H1 (cell line): ENCODE data around the gene ANP32A. TPM values are rescaled to one million over a fixed set of nuclear protein-coding genes. Genes with fewer than 3 reads are reported as not detected.

ENCODE experiments used
- CTCF ChIA-PET: fragments of 300-600 bp; sonication (Branson Sonifier 250); formaldehyde crosslinking; loops from one replicate; lab custom pipeline; 2021; ENCODE audit not compliant: partially characterized antibody; lab: Charles Lee
- POLR2A ChIA-PET: fragments of 300-600 bp; sonication (Branson Sonifier 250); formaldehyde crosslinking; loops from one replicate; lab custom pipeline; 2021; ENCODE audit warnings: inconsistent platforms; ENCODE audit not compliant: partially characterized antibody; lab: Charles Lee
- DNase-seq, 2 experiments: peaks; one replicate each; pipeline versions ENCODE4 v3.0.0 to v3.0.0-alpha.2; 2010 to 2022; ENCODE audit warnings: low spot score in 2 of 2, low read depth in 1 of 2, mixed read lengths in 1 of 2
- FAIRE-seq: peaks from 2 replicates; lab custom pipeline; 2011; peaks lifted over from hg19 to GRCh38; lab: Jason Lieb, UNC
- H2AFZ ChIP-seq: 2 replicates; pipeline ENCODE4 v1.8.1; 2012; ENCODE audit warnings: low read length, inconsistent platforms
- H2AK5ac ChIP-seq: 2 replicates; pipeline ENCODE4 v1.6.1; 2013; ENCODE audit warnings: low read depth, low read length
- H2BK120ac ChIP-seq: replicated peaks from 2 replicates; pipeline ENCODE3; 2013; ENCODE audit warnings: low read depth, low read length, inconsistent platforms
- H2BK12ac ChIP-seq: 2 replicates; pipeline ENCODE4 v1.6.1; 2013; ENCODE audit warnings: low read depth, low read length
- H2BK15ac ChIP-seq: 2 replicates; pipeline ENCODE4 v1.6.1; 2013; ENCODE audit warnings: low read length
- H2BK20ac ChIP-seq: 2 replicates; pipeline ENCODE4 v1.6.1; 2013; ENCODE audit warnings: low read length
- H2BK5ac ChIP-seq: 2 replicates; pipeline ENCODE4 v1.6.1; 2013; ENCODE audit warnings: low read depth, low read length
- H3K14ac ChIP-seq: 2 replicates; pipeline ENCODE4 v1.6.1; 2013; ENCODE audit warnings: inconsistent platforms; ENCODE audit not compliant: insufficient read length
- H3K18ac ChIP-seq: 2 replicates; pipeline ENCODE4 v1.6.1; 2013; ENCODE audit warnings: low read length; ENCODE audit errors: extremely low read depth
- H3K23ac ChIP-seq: 2 replicates; pipeline ENCODE4 v1.6.1; 2013; ENCODE audit warnings: inconsistent platforms; ENCODE audit not compliant: insufficient read length
- H3K23me2 ChIP-seq: 2 replicates; pipeline ENCODE4 v1.6.1; 2013; ENCODE audit warnings: low read depth, low read length
- H3K27ac ChIP-seq: 2 replicates; pipeline ENCODE4 v1.6.1; 2011; ENCODE audit warnings: low read depth, low read length, inconsistent platforms
- H3K27me3 ChIP-seq, 4 experiments: replicated peaks in 1 of 4; 1 replicate in 1 of 4; 2 replicates in 3 of 4; pipeline versions ENCODE4 v1.6.1 to v1.8.1; 2011 to 2013; ENCODE audit warnings: low read length in 3 of 4, mild to moderate bottlenecking in 3 of 4, inconsistent platforms in 2 of 4, mixed read lengths in 2 of 4, moderate library complexity in 1 of 4; ENCODE audit not compliant: control insufficient read depth in 3 of 4, insufficient read depth in 3 of 4; ENCODE audit errors: extremely low read depth in 1 of 4
- H3K36me3 ChIP-seq, 4 experiments: 2 replicates each; pipeline versions ENCODE4 v1.6.1 to v1.8.1; 2011 to 2013; ENCODE audit warnings: mild to moderate bottlenecking in 4 of 4, low read length in 3 of 4, moderate library complexity in 2 of 4, control low read depth in 1 of 4, inconsistent platforms in 1 of 4; ENCODE audit not compliant: insufficient read depth in 4 of 4, control insufficient read depth in 2 of 4
- H3K4ac ChIP-seq: replicated peaks from 2 replicates; pipeline ENCODE3; 2013; ENCODE audit warnings: low read length, low read depth, mixed read lengths, inconsistent platforms; ENCODE audit not compliant: insufficient read length
- H3K4me1 ChIP-seq, 4 experiments: replicated peaks in 1 of 4; 1 replicate in 1 of 4; 2 replicates in 3 of 4; pipeline versions ENCODE4 v1.6.1 to v1.8.1; 2011 to 2013; ENCODE audit warnings: low read length in 3 of 4, inconsistent platforms in 2 of 4, mixed read lengths in 1 of 4; ENCODE audit not compliant: insufficient read depth in 4 of 4, control insufficient read depth in 3 of 4
- H3K4me2 ChIP-seq, 2 experiments: 2 replicates each; pipeline versions ENCODE4 v1.6.1 to v1.8.1; 2011 to 2013; ENCODE audit warnings: low read depth in 2 of 2, low read length in 2 of 2, control low read depth in 1 of 2, inconsistent platforms in 1 of 2, mild to moderate bottlenecking in 1 of 2; ENCODE audit not compliant: insufficient read depth in 1 of 2
- H3K4me3 ChIP-seq, 4 experiments: fragments of 200-600, 300-600 bp in 1 of 4; sonication (generic), shearing (Covaris generic), sonication (Bioruptor Twin) in 1 of 4; 2 replicates each; pipeline versions ENCODE4 v1.5.1 to v1.8.1; 2011 to 2016; ENCODE audit warnings: low read length in 4 of 4, low read depth in 3 of 4, control low read depth in 2 of 4, inconsistent platforms in 2 of 4, mild to moderate bottlenecking in 2 of 4, mixed read lengths in 1 of 4, moderate library complexity in 1 of 4; ENCODE audit not compliant: insufficient read depth in 2 of 4; ENCODE audit errors: extremely low read depth in 1 of 4
- H3K56ac ChIP-seq: replicated peaks from 2 replicates; pipeline ENCODE3; 2013; ENCODE audit warnings: low read depth, mild to moderate bottlenecking, mixed read lengths, low read length, inconsistent platforms; ENCODE audit not compliant: insufficient read length
- H3K79me1 ChIP-seq: 2 replicates; pipeline ENCODE4 v1.6.1; 2013; ENCODE audit warnings: low read depth, low read length, control low read depth
- H3K79me2 ChIP-seq, 2 experiments: 2 replicates each; pipeline versions ENCODE4 v1.6.1 to v1.8.1; 2012 to 2013; ENCODE audit warnings: low read length in 2 of 2, mild to moderate bottlenecking in 2 of 2, inconsistent platforms in 1 of 2; ENCODE audit not compliant: insufficient read depth in 2 of 2, control insufficient read depth in 1 of 2
- H3K9ac ChIP-seq, 4 experiments: replicated peaks in 1 of 4; 1 replicate in 1 of 4; 2 replicates in 3 of 4; pipeline versions ENCODE4 v1.6.1 to v1.8.1; 2011 to 2013; ENCODE audit warnings: low read depth in 3 of 4, low read length in 3 of 4, control low read depth in 2 of 4, mild to moderate bottlenecking in 2 of 4, moderate library complexity in 2 of 4, inconsistent platforms in 1 of 4; ENCODE audit errors: extremely low read depth in 1 of 4
- H3K9me3 ChIP-seq, 2 experiments: 2 replicates each; pipeline versions ENCODE4 v1.6.1 to v1.8.1; 2012 to 2013; ENCODE audit warnings: mild to moderate bottlenecking in 2 of 2, moderate library complexity in 2 of 2, control low read depth in 1 of 2, inconsistent platforms in 1 of 2, low read depth in 1 of 2, low read length in 1 of 2, mixed read lengths in 1 of 2; ENCODE audit not compliant: insufficient read depth in 2 of 2
- H4K20me1 ChIP-seq, 2 experiments: replicated peaks in 1 of 2; 2 replicates each; pipeline versions ENCODE3 to v1.8.1; 2011 to 2013; ENCODE audit warnings: inconsistent platforms in 2 of 2, low read length in 2 of 2, mild to moderate bottlenecking in 1 of 2; ENCODE audit not compliant: insufficient read depth in 2 of 2, control insufficient read depth in 1 of 2
- H4K5ac ChIP-seq: 2 replicates; pipeline ENCODE4 v1.6.1; 2013; ENCODE audit warnings: low read length, low read depth, mixed read lengths, inconsistent platforms; ENCODE audit not compliant: insufficient read length
- H4K8ac ChIP-seq: 2 replicates; pipeline ENCODE4 v1.8.0; 2013; ENCODE audit warnings: mild to moderate bottlenecking, moderate library complexity, low read length, inconsistent platforms; ENCODE audit not compliant: insufficient read depth; ENCODE audit errors: extremely low read depth
- H4K91ac ChIP-seq: replicated peaks from 2 replicates; pipeline ENCODE3; 2013; ENCODE audit warnings: low read length, mixed read lengths, inconsistent platforms; ENCODE audit not compliant: insufficient read length
- PHF8 ChIP-seq: fragments of 200-600 bp; sonication (generic); conservative IDR thresholded peaks from 2 replicates; pipeline ENCODE4 v1.7.1; 2012; ENCODE audit warnings: low read depth, mild to moderate bottlenecking, inconsistent platforms, low read length, moderate library complexity
- RBBP5 ChIP-seq: IDR thresholded peaks from 2 replicates; pipeline ENCODE4 v1.7.1; 2012; ENCODE audit warnings: low read depth, mild to moderate bottlenecking, inconsistent platforms, low read length, moderate library complexity, borderline replicate concordance
- TAF7 ChIP-seq: optimal IDR thresholded peaks from 2 replicates; pipeline ENCODE3; 2011; ENCODE audit warnings: low read depth, mild to moderate bottlenecking, inconsistent platforms, low read length, moderate library complexity, borderline replicate concordance
- WGBS, 2 experiments: shearing (Covaris generic) in 1 of 2; methylation state at CpG; one replicate each; pipeline versions ENCODE4 v1.1.6 to v1.1.7; 2013 to 2015; ENCODE audit warnings: low lambda C conversion rate in 2 of 2, mixed read lengths in 2 of 2, inconsistent platforms in 1 of 2, low coverage in 1 of 2, missing lambda C conversion rate in 1 of 2; ENCODE audit not compliant: insufficient replicate concordance in 2 of 2, insufficient coverage in 1 of 2, insufficient read length in 1 of 2; ENCODE audit errors: extremely low coverage in 1 of 2, missing lambda C conversion rate in 1 of 2; 5-methylcytosine and 5-hydroxymethylcytosine counted together
- polyA plus RNA-seq, 7 experiments: library from polyadenylated mRNA; depleted of rRNA in 3 of 7; stranded (reverse) in 5 of 7; unstranded in 2 of 7; fragments of >200 nt in 5 of 7; fragments of 200-250 nt in 2 of 7; gene quantifications; 1 replicate in 5 of 7; 2 replicates in 1 of 7; 4 replicates in 1 of 7; pipeline versions ENCODE4 v1.2.1 to v1.2.3, GENCODE V29; 2011 to 2013; ENCODE audit warnings: missing spikeins in 2 of 7, mixed read lengths in 2 of 7
- total RNA-seq: library from RNA; stranded (reverse); fragmentation: NEBNext Ultra II Directional; extraction: Animal tissue kit (Norgen Biotek cat#: 25700); gene quantifications from 2 replicates; pipeline ENCODE4 v1.2.1, GENCODE V29; 2021

Gene ANP32A
- total and polyA plus RNA-seq, 2 of the 8 experiments (the other 6 are each of a cell fraction or from before 2014, with no cell fraction given): 70.8 to 295 TPM

- H2AK5ac ChIP-seq: no peak overlapping the region
- FAIRE-seq (no peak), DNase-seq (no peak)
- H3K4me3 ChIP-seq: no peak overlapping the region
- no peak overlapping the region for H4K5ac ChIP-seq
- no peak overlapping the region for H4K8ac ChIP-seq
- H4K91ac ChIP-seq: no peak overlapping the region
- no peak overlapping the region for H2BK20ac ChIP-seq
- ChIA-PET POLR2A (no interaction called here), CTCF (interaction anchor here (1.4 to 7.7 kb wide), 6 partner anchors 19 to 229 kb away, joined by 4 to 70 read pairs (median 5); no protein-coding TSS in a partner anchor)
- no peak overlapping the region for H2BK15ac ChIP-seq
- no peaks in the 10 kb centered on the region for H3K23me2 ChIP-seq
- H3K4me2 ChIP-seq: no peak overlapping the region
- H2BK120ac ChIP-seq: no peak overlapping the region
- no peak overlapping the region for H2BK12ac ChIP-seq
- H3K4me1 ChIP-seq: peaks cover 0 to 12% (median 1%) of the 10 kb centered on the region in 4 experiments; a peak in 4 of 7 replicates
- H2AFZ ChIP-seq: no peak overlapping the region
- H3K14ac ChIP-seq: no peak overlapping the region
- H3K56ac ChIP-seq: no peak overlapping the region
- H3K23ac ChIP-seq: no peak overlapping the region
- no peak overlapping the region for H3K27ac ChIP-seq
- no peak overlapping the region for H3K4ac ChIP-seq
- peaks cover 0 to 21% of the 10 kb centered on the region in 2 experiments; a peak in 2 of 4 replicates for H3K79me2 ChIP-seq
- TF ChIP-seq RBBP5 (no peak), PHF8 (no peak), TAF7 (no peak)
- H2BK5ac ChIP-seq: peak overlapping the region; percentile 35; the same call in 1 of the 2 replicates
- H3K27me3 ChIP-seq: no peaks in the 10 kb centered on the region
- peaks cover 15 to 79% (median 43%) of the 10 kb centered on the region in 4 experiments for H3K36me3 ChIP-seq
- peaks cover 13% of the 10 kb centered on the region for H3K79me1 ChIP-seq
- no peaks in the 10 kb centered on the region for H3K9me3 ChIP-seq
- H3K9ac ChIP-seq: no peak overlapping the region; a peak in 1 of 7 replicates
- peaks cover 20 to 28% of the 10 kb centered on the region in 2 experiments for H4K20me1 ChIP-seq
- 86 to 100% methylated on average over 3 to 12 of the region's 12 CpGs for WGBS, 2 experiments
- no peak overlapping the region for H3K18ac ChIP-seq
Measured at GRCh38 chr15:68782589-68783161, 38.0 kb downstream of the ANP32A start.
